Measurements from ENCODE around the gene ANKRD24.

DNA sequence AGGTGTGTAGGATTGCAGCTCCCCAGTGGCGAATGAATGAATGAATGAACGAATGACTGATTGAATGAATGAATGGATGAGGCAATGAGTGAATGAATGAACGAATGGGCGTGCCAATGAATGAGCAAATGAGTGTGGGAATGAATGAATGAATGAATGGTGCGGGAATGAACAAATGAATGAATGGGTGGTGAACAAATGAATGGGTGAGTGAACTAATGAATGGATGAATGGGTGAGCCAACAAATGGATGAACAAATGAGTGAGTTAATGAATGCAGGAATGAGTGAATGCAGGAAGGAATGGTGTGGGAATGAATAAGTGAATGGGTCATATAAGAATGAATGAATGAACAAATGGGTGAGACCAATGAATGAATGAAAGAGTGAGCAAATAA, 14.7 kb downstream of the ANKRD24 start:
- TF ChIP-seq CTCF (IDR thresholded peaks at IDR 0.05), result no peak
- no peak for TF ChIP-seq POLR2A (IDR thresholded peaks at IDR 0.05)
